Measurements from ENCODE around the gene CLIP1.

DNA sequence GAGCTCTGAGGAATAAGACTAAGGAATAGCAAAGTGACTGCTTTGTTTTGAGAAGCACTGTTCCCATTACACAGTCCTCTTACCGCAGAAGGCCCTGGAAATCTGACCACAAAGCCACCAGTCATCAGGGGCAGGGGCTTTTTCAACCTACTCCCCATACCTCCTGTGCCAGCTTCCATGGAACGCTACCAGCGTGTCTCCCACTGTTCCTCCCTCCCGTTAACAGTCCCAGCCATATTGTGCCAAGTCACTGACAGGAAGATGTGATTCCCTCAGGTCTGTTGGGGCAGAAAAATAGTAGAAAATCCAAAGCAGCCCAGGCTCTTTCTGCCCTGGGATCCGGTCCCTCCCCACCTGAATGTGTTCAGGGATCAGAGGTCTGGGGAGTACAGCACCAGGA is 109.5 kb downstream of the CLIP1 start:
- TF ChIP-seq POLR2A (IDR thresholded peaks at IDR 0.05; ENCODE audit: low read depth, low read length) (no peak), CEBPB (IDR thresholded peaks at IDR 0.05; ENCODE audit: low read depth, low read length) (no peak), BHLHE40 (IDR thresholded peaks at IDR 0.05; ENCODE audit: low read depth, low read length) (no peak), FOS (IDR thresholded peaks at IDR 0.05; ENCODE audit: low read depth, low read length) (no peak), RCOR1 (IDR thresholded peaks at IDR 0.05; ENCODE audit: insufficient replicate concordance, low read length) (no peak), MAFK (IDR thresholded peaks at IDR 0.05; ENCODE audit: low read depth, low read length) (no peak), RAD21 (IDR thresholded peaks at IDR 0.05; ENCODE audit: low read length) (no peak)
- TF ChIP-seq, protein P1, sequence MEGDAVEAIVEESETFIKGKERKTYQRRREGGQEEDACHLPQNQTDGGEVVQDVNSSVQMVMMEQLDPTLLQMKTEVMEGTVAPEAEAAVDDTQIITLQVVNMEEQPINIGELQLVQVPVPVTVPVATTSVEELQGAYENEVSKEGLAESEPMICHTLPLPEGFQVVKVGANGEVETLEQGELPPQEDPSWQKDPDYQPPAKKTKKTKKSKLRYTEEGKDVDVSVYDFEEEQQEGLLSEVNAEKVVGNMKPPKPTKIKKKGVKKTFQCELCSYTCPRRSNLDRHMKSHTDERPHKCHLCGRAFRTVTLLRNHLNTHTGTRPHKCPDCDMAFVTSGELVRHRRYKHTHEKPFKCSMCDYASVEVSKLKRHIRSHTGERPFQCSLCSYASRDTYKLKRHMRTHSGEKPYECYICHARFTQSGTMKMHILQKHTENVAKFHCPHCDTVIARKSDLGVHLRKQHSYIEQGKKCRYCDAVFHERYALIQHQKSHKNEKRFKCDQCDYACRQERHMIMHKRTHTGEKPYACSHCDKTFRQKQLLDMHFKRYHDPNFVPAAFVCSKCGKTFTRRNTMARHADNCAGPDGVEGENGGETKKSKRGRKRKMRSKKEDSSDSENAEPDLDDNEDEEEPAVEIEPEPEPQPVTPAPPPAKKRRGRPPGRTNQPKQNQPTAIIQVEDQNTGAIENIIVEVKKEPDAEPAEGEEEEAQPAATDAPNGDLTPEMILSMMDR (conservative IDR thresholded peaks at IDR 0.05; ENCODE audit: low read depth, low read length): no peak

Data from IMR-90 (cell line).